ENCODE results near the gene HMG20A. TPM values are rescaled to one million over a fixed set of nuclear protein-coding genes. Genes with fewer than 3 reads are reported as not detected.

The HMG20A gene
- total RNA-seq, 1 donor from 2014 or later = 26.4 TPM

- Histone ChIP-seq H3K36me3 (ENCODE audit: control insufficient read depth, insufficient read depth, low read length) (no peaks in the 10 kb centered on the region), H3K27me3 (ENCODE audit: control insufficient read depth, insufficient read depth, low read length) (no peaks in the 10 kb centered on the region), H3K4me3 (ENCODE audit: low read depth, low read length) (no peak overlapping the region)
- DNase-seq (ENCODE audit: low read depth) = no peak
- no peak for TF ChIP-seq CTCF (IDR thresholded peaks at IDR 0.05; ENCODE audit: insufficient read depth, low read length, poor library complexity, severe bottlenecking)
These were observed 80.3 kb downstream of the HMG20A start for GRCh38 chr15:77500989-77501388.

GRCh38 chr15:77502379-77503095 lies 81.8 kb downstream of the HMG20A start:
- no peak overlapping the region for H3K4me3 ChIP-seq (ENCODE audit: low read depth, low read length)
- no peaks in the 10 kb centered on the region for H3K27me3 ChIP-seq (ENCODE audit: control insufficient read depth, insufficient read depth, low read length)
- H3K36me3 ChIP-seq (ENCODE audit: control insufficient read depth, insufficient read depth, low read length) = no peaks in the 10 kb centered on the region
- no peak for DNase-seq (ENCODE audit: low read depth)
- no peak for TF ChIP-seq CTCF (IDR thresholded peaks at IDR 0.05; ENCODE audit: insufficient read depth, low read length, poor library complexity, severe bottlenecking)

GRCh38 chr15:77503240-77503639 lies 82.6 kb downstream of the HMG20A start:
- no peak for DNase-seq (ENCODE audit: low read depth)
- Histone ChIP-seq H3K4me3 (ENCODE audit: low read depth, low read length) (no peak overlapping the region), H3K36me3 (ENCODE audit: control insufficient read depth, insufficient read depth, low read length) (no peaks in the 10 kb centered on the region), H3K27me3 (ENCODE audit: control insufficient read depth, insufficient read depth, low read length) (no peaks in the 10 kb centered on the region)
- TF ChIP-seq CTCF (IDR thresholded peaks at IDR 0.05; ENCODE audit: insufficient read depth, low read length, poor library complexity, severe bottlenecking) = no peak

GRCh38 chr15:77503764-77504163 lies 83.1 kb downstream of the HMG20A start:
- DNase-seq (ENCODE audit: low read depth) = no peak
- TF ChIP-seq CTCF (IDR thresholded peaks at IDR 0.05; ENCODE audit: insufficient read depth, low read length, poor library complexity, severe bottlenecking) = no peak
- no peaks in the 10 kb centered on the region for H3K27me3 ChIP-seq (ENCODE audit: control insufficient read depth, insufficient read depth, low read length)
- H3K4me3 ChIP-seq (ENCODE audit: low read depth, low read length) = no peak overlapping the region
- no peaks in the 10 kb centered on the region for H3K36me3 ChIP-seq (ENCODE audit: control insufficient read depth, insufficient read depth, low read length)

GRCh38 chr15:77504306-77504705 lies 83.6 kb downstream of the HMG20A start:
- no peak for TF ChIP-seq CTCF (IDR thresholded peaks at IDR 0.05; ENCODE audit: insufficient read depth, low read length, poor library complexity, severe bottlenecking)
- Histone ChIP-seq H3K36me3 (ENCODE audit: control insufficient read depth, insufficient read depth, low read length) (no peaks in the 10 kb centered on the region), H3K27me3 (ENCODE audit: control insufficient read depth, insufficient read depth, low read length) (no peaks in the 10 kb centered on the region), H3K4me3 (ENCODE audit: low read depth, low read length) (no peak overlapping the region)
- no peak for DNase-seq (ENCODE audit: low read depth)

GRCh38 chr15:77504871-77505270 lies 84.2 kb downstream of the HMG20A start:
- DNase-seq (ENCODE audit: low read depth) = no peak
- no peak for TF ChIP-seq CTCF (IDR thresholded peaks at IDR 0.05; ENCODE audit: insufficient read depth, low read length, poor library complexity, severe bottlenecking)
- H3K27me3 ChIP-seq (ENCODE audit: control insufficient read depth, insufficient read depth, low read length) = no peaks in the 10 kb centered on the region

More at GRCh38 chr15:77504871-77505270, 84.2 kb downstream of the HMG20A start:
- Histone ChIP-seq H3K36me3 (ENCODE audit: control insufficient read depth, insufficient read depth, low read length) (no peaks in the 10 kb centered on the region), H3K4me3 (ENCODE audit: low read depth, low read length) (no peak overlapping the region)

Measured in kidney epithelial cell (primary cell).